Upper lobe of left lung (tissue), 6 donors: ENCODE measurements around the gene AMZ1. TPM values are rescaled to one million over a fixed set of nuclear protein-coding genes. Genes with fewer than 3 reads are reported as not detected.

Experiments used
- ATAC-seq, 2 donors: fragments of 200-7000 bp; cut with Tn5 transposase; one replicate each; pipeline ENCODE4 v1.9.1; 2022; ENCODE audit warnings: mild to moderate bottlenecking in 2 of 2, moderate library complexity in 2 of 2; ENCODE audit not compliant: low FRiP score in 2 of 2
- DNase-seq, 2 donors: peaks; one replicate each; pipeline ENCODE4 v3.0.0-alpha.2; 2019 to 2020
- H3K27ac ChIP-seq, 4 donors: fragments of 200-600 bp; sonication (generic); one replicate each; pipeline ENCODE4 v1.5.1; 2016 to 2019
- H3K27me3 ChIP-seq, 4 donors: fragments of 200-600 bp; sonication (generic); one replicate each; pipeline ENCODE4 v1.5.1; 2017 to 2019
- H3K36me3 ChIP-seq, 4 donors: fragments of 200-600 bp; sonication (generic); one replicate each; pipeline ENCODE4 v1.5.1; 2016 to 2019
- H3K4me1 ChIP-seq, 4 donors: fragments of 200-600 bp; sonication (generic); one replicate each; pipeline ENCODE4 v1.5.1; 2018 to 2019
- H3K4me3 ChIP-seq, 4 donors: fragments of 200-600 bp; sonication (generic); one replicate each; pipeline ENCODE4 v1.5.1; 2017 to 2019; ENCODE audit warnings: mild to moderate bottlenecking in 2 of 4, moderate library complexity in 1 of 4
- H3K9me3 ChIP-seq, 4 donors: fragments of 200-600 bp; sonication (generic); one replicate each; pipeline ENCODE4 v1.5.1; 2018 to 2019
- CTCF ChIP-seq, 6 experiments: fragments of 450-650 bp in 4 of 6; fragments of 200-600 bp in 2 of 6; sonication (generic) in 2 of 6; IDR thresholded peaks; one replicate each; pipeline ENCODE4 v1.5.1; 2016 to 2019; ENCODE audit warnings: antibody characterized with exemption in 6 of 6
- EP300 ChIP-seq, 4 donors: sonication (generic); formaldehyde crosslinking; IDR thresholded peaks; one replicate each; pipeline ENCODE4 v1.5.1; 2017; ENCODE audit warnings: antibody characterized with exemption in 4 of 4, control low read depth in 2 of 4
- POLR2A ChIP-seq, 4 donors: fragments of 450-650 bp; IDR thresholded peaks; one replicate each; pipeline ENCODE4 v1.5.1; 2016 to 2017; ENCODE audit warnings: antibody characterized with exemption in 4 of 4, mild to moderate bottlenecking in 2 of 4
- POLR2AphosphoS5 ChIP-seq, 2 donors: sonication (generic); formaldehyde crosslinking; IDR thresholded peaks; one replicate each; pipeline ENCODE4 v1.5.1; 2017; ENCODE audit warnings: antibody characterized with exemption in 2 of 2
- WGBS, 2 donors: methylation state at CpG; one replicate each; pipeline ENCODE4 v1.1.5; 2017 to 2018; 5-methylcytosine and 5-hydroxymethylcytosine counted together
- total RNA-seq, 6 donors: library from RNA; depleted of rRNA in 4 of 6; stranded (reverse); fragments of >200 nt in 4 of 6; gene quantifications; one replicate each; pipeline versions ENCODE4 v1.1.0 to v1.2.1, GENCODE V29; 2016 to 2021
- donor health status: DM: no; HTN: no; CAD: no; lungs with moderate emphysema.
- donor health status: DM: no; HTN: yes; CAD: no; lungs with severe emphysema.

AMZ1 gene
- total RNA-seq, 6 donors from 2014 or later, result 0.30 to 16.6 (median 5.3) TPM

DNA sequence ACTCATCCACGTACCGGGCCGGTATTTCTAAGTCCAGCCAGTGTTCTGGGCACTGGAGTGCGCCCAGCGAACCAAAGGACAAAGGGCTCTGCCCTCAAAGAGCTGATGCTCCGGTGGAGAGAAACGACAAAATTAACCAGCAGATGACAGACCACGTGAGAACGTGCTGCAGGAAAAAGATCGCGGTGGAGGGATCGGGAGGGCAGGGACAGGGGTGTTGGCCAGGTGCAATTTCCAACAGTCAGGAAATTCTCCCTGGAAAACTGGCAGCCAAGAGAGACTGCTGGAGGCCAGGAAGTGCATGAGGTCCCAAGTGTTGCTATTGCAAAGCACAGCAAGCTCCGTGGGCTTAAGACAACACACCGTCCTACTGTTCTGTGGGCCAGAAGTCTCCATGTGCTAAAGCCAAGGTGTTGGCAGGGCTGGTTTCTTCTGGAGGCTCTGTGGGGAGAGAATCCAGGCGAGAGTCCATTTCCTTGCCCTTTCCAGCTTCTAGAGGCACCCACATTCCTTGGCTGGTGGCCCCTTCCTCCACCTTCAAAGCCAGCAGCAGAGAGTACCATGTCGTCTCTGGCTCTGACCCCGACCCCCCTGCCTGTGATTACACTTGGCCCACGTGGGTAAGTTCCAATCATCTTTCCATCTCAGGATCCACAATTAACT, 21.3 kb upstream of the AMZ1 start:
- 71 to 76% methylated on average over 17 to 18 of the region's 18 CpGs for WGBS, 2 donors
- ATAC-seq (no peak), DNase-seq (no peak)
- Histone ChIP-seq H3K27ac (no peak overlapping the region), H3K4me3 (no peak overlapping the region), H3K27me3 (no peaks in the 10 kb centered on the region), H3K4me1 (peaks cover 13 to 43% (median 19%) of the 10 kb centered on the region in 4 donors), H3K9me3 (no peaks in the 10 kb centered on the region), H3K36me3 (peaks cover 0 to 7% (median 3%) of the 10 kb centered on the region in 4 donors)
- TF ChIP-seq POLR2A (IDR thresholded peaks at IDR 0.05) (no peak), CTCF (IDR thresholded peaks at IDR 0.05) (no peak), POLR2AphosphoS5 (IDR thresholded peaks at IDR 0.05) (no peak), EP300 (IDR thresholded peaks at IDR 0.05) (no peak)

DNA sequence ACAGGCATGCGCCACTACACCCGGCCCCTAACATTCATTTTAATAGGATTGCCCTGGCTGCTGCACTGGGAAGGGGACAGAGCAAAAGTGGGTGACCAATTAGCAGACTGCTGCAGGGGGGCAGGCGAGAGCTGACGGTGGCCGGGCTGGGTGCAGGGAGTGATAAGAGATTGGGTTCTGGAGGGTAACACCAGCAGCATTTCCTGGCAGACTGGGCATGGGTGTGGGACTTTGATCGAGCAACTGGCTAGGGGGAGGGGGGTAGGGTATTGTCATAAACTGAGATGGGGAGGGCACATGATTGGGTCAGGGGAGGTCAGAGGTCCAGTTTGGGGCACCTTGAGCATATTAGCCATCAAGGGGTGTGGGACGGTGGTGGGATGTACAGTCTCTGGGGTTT, 20.2 kb upstream of the AMZ1 start:
- Histone ChIP-seq H3K9me3 (no peaks in the 10 kb centered on the region), H3K4me1 (peaks cover 12 to 40% (median 16%) of the 10 kb centered on the region in 4 donors), H3K27me3 (no peaks in the 10 kb centered on the region), H3K36me3 (no peaks in the 10 kb centered on the region), H3K27ac (no peak overlapping the region), H3K4me3 (no peak overlapping the region)
- ATAC-seq (no peak), DNase-seq (peak in 1 of 2 donors; percentile 49)
- WGBS, 2 donors, result 59 to 68% methylated on average over 7 of the region's 7 CpGs
- no peak for TF ChIP-seq POLR2AphosphoS5 (IDR thresholded peaks at IDR 0.05)
- no peak for TF ChIP-seq POLR2A (IDR thresholded peaks at IDR 0.05)
- no peak for TF ChIP-seq EP300 (IDR thresholded peaks at IDR 0.05)
- no peak for TF ChIP-seq CTCF (IDR thresholded peaks at IDR 0.05)

GRCh38 chr7:2668401-2668800, 19.6 kb upstream of the AMZ1 start:
- TF ChIP-seq POLR2A (IDR thresholded peaks at IDR 0.05), result no peak
- no peak for TF ChIP-seq POLR2AphosphoS5 (IDR thresholded peaks at IDR 0.05)
- TF ChIP-seq EP300 (IDR thresholded peaks at IDR 0.05), result no peak
- no peak for TF ChIP-seq CTCF (IDR thresholded peaks at IDR 0.05)
- H3K9me3 ChIP-seq, result no peaks in the 10 kb centered on the region

DNA sequence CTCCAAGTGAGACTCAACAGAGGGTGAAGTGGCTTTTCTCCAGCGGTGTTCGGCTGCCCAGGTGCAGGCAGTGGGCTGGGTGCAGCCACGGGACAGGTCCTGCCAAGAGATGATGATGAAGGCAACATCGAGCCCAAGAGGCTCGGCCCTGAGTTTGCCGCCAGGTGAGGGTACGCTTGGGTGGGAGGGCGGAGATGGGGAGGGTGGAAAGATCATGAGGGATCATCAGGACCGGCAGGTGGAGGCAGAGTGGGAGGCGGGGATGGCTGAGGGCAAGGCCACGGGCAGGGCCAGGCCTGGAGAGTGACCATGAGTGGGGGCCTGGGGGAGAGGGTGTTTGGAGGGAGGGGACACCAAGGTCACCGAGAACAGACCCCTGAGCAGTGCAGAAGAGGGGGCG, 17.8 kb upstream of the AMZ1 start:
- no peak for TF ChIP-seq POLR2A (IDR thresholded peaks at IDR 0.05)
- TF ChIP-seq EP300 (IDR thresholded peaks at IDR 0.05), result no peak
- TF ChIP-seq POLR2AphosphoS5 (IDR thresholded peaks at IDR 0.05), result no peak
- TF ChIP-seq CTCF (IDR thresholded peaks at IDR 0.05), result no peak
- WGBS, 2 donors, result 87 to 88% methylated on average over 13 of the region's 13 CpGs
- no peak for DNase-seq
- H3K9me3 ChIP-seq, result no peaks in the 10 kb centered on the region
- ATAC-seq, result no peak
- H3K4me3 ChIP-seq, result no peak overlapping the region
- H3K4me1 ChIP-seq, result peaks cover 4 to 18% (median 6%) of the 10 kb centered on the region in 4 donors
- H3K27me3 ChIP-seq, result no peaks in the 10 kb centered on the region
- no peak overlapping the region for H3K27ac ChIP-seq
- no peaks in the 10 kb centered on the region for H3K36me3 ChIP-seq

More at GRCh38 chr7:2668401-2668800, 19.6 kb upstream of the AMZ1 start:
- Histone ChIP-seq H3K4me1 (peaks cover 7 to 35% (median 11%) of the 10 kb centered on the region in 4 donors), H3K4me3 (no peak overlapping the region), H3K27ac (no peak overlapping the region), H3K27me3 (no peaks in the 10 kb centered on the region), H3K36me3 (no peaks in the 10 kb centered on the region)
- WGBS, 2 donors, result 71 to 79% methylated on average over 5 to 6 of the region's 6 CpGs
- ATAC-seq, result no peak
- no peak for DNase-seq
